GM12872 (cell line): ENCODE measurements around the gene AP2M1.

ENCODE experiments used
- TF ChIP-seq, protein P1 (sequence below): IDR thresholded peaks from 3 replicates; pipeline ENCODE4 v1.5.1; 2011; ENCODE audit warnings: low read depth, mild to moderate bottlenecking, low read length, moderate library complexity; ENCODE audit not compliant: insufficient read depth

Gene AP2M1

DNA sequence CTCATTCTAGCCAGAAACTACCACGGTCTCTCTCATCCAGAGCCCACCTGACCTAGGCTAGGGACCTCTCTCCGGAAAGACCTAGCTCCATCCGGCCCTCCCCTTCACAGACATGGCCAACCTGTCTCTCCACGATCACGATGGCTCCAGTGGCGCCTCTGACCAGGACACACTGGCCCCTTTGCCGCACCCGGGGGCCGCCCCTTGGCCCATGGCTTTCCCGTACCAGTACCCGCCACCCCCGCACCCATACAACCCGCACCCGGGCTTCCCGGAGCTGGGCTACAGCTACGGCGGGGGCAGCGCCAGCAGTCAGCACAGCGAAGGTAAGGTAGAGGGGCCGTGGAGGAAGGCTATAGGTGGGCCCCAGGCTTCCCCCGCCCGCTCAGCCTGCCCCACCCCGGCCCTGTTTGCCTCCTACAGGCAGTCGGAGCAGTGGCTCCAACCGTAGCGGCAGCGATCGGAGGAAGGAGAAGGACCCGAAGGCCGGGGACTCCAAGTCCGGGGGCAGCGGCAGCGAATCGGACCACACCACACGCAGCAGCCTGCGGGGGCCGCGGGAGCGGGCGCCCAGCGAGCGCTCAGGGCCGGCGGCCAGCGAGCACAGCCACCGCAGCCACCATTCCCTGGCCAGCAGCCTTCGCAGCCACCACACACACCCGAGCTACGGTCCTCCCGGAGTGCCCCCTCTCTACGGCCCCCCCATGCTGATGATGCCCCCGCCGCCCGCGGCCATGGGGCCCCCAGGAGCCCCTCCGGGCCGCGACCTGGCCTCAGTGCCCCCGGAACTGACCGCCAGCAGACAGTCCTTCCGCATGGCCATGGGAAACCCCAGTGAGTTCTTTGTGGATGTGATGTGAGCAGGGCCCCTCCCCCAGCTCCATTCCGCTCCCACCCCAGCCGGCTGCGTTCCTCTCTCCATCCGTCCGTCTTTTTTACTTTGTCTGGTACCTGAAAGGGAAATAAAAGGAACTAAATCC lies 4.5 kb upstream of the AP2M1 start:
- TF ChIP-seq, protein P1, sequence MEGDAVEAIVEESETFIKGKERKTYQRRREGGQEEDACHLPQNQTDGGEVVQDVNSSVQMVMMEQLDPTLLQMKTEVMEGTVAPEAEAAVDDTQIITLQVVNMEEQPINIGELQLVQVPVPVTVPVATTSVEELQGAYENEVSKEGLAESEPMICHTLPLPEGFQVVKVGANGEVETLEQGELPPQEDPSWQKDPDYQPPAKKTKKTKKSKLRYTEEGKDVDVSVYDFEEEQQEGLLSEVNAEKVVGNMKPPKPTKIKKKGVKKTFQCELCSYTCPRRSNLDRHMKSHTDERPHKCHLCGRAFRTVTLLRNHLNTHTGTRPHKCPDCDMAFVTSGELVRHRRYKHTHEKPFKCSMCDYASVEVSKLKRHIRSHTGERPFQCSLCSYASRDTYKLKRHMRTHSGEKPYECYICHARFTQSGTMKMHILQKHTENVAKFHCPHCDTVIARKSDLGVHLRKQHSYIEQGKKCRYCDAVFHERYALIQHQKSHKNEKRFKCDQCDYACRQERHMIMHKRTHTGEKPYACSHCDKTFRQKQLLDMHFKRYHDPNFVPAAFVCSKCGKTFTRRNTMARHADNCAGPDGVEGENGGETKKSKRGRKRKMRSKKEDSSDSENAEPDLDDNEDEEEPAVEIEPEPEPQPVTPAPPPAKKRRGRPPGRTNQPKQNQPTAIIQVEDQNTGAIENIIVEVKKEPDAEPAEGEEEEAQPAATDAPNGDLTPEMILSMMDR: no peak

DNA sequence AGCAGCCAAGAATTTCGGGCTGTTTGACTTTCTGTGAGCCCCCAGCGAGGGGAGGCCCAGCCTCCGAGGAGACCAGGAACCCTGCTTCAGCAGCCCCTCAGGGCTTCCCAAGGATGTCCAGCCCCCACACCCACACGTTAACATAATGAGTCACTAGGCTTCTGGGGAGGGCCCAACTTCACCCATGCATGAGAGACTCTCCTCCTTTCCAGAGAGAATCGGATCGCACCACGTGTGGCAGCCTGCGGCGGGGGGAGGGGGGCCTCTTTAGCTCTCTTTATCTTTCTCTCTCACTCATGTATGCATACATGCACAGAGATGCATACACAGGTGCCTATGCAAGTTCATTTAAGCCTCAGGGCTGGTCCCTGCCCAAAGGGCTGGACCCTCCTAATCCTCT lies 3.1 kb upstream of the AP2M1 start:
- TF ChIP-seq, protein P1: no peak

DNA sequence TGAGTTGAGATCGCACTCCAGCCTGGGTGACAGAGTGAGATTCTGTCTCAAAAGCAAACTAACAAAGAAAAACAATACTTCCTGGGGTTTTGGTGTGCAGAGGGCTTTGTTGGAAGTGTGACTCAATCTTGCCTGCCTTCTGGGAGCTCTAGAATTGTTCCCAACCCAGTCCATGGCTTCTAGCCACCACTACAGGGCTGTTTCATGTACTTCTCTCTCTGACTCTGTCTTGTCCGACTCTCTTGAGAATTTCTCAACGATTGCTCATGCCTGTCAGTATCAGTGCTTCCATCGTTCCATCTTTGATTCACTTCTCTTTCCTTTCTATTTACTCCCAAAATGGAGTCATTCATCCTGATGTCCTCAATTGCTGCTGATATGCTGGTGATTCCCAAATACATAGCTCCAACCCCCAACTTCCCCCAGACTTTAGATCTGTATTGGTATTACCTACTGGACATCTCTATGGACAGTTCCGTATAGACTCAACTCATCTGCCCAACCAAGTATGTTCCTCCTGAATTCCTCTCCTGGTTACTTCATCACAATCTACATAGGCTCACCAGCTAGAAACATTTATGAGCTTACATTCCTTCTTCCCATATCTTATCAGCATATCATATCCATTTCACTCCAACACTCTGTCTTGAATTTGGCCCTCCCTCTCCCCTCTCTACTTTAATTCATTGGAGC lies 1.8 kb upstream of the AP2M1 start:
- TF ChIP-seq, protein P1: no peak

DNA sequence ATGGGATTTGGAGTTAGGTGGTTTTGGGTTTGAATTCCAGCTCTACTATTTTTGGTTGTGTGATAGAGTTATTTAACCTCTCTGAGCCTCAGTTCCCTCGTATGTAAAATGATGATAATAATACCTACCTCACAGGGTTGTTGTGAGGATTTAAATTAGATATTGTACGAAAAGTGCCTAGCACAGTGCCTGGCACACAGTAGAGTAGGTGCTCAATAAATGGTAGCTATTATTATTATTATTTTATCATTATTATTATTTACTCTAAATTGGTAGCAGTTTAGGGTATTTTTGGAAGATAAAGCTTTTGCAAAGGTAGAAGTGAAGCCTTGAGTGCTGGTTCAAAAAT lies 1.3 kb upstream of the AP2M1 start:
- TF ChIP-seq, protein P1: no peak

DNA sequence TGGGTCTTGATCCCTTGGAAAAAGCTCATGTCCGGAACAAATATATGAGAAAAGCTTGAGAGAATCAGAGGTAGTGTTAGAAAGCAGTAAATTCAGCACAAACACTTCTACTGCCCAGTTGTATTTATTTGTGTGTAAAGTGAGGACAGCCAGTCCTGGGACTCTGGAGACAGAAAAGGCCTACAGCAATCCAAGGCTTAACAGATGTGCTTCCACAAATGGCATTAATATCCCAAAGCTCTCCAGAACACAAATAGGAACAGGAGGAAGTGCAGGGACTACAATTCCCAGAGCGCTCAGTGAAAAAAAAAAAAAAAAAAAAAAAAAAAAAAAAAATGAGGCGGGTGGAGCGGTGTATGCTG lies 390 bp upstream of the AP2M1 start:
- TF ChIP-seq, protein P1: no peak

DNA sequence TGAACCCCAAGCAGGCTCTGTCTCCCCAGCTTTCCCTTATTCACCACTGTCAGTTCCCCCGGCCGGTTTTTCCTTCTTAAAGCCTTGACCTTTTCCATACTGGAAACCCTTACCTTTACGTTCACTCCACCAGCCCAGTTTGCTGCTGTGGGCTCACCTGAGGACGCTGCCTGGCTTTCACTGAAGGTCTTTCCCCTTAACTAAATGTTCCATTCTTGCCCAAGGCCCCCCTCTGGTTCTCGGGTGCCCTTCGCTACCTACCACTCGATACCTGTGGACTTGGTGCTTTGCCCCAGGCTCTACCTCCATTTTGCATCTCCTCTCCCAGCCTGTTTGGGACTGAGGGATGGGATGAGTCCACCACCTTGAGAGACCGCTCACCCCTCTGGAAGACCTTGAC lies 851 bp downstream of the AP2M1 start:
- TF ChIP-seq, protein P1: no peak

DNA sequence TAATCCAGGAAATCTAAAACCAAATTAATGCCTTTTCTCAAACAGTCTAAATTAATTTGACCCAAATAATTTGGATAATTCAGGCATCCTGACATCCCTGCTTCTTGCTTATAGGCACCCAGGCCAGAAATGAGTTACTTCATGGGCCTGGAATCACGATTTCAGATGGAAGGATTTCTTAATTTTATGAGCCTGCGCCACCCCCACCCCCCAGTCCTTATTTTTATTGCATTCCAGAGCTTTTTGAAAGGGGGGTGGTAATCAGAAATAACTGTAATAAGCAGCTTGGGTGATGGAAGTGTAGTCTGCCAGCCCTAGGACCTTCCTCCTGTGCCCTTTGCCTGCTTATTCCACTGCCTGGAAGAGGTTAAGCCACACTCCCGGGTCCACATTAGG lies 1.3 kb downstream of the AP2M1 start:
- TF ChIP-seq, protein P1: no peak
